GM18502 (cell line): ENCODE data around the gene ERP44.
"Not testable (repeated sequence)": the region's sequence is repeated elsewhere in the genome, so short reads cannot be mapped to it uniquely, and the experiment has no call there.

Source experiments
- ATAC-seq: cut with Tn5 transposase; IDR thresholded peaks from one replicate; pipeline ENCODE4 v1.9.1; 2021; ENCODE audit warnings: mild to moderate bottlenecking; ENCODE audit not compliant: unreplicated experiment, poor library complexity

The ERP44 gene

DNA sequence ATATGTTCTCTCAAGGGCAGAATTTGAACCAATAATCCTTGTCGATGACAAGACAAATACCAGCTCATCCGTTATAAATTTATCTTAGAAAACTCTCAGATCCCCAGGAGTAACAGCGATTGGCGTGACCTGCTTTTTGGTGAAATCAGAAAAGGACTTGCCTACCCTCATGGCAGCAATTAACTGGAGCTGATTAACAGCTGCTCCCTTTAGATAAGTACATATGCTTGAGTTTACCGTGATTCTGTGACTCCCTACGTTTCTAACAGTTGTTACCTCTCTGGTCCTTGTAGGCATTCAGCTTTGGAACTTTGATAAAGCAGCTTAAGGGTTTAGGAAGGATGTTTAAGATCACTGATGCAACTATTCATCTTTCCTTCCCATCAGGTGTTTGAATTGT is 2.8 kb upstream of the ERP44 start:
- ATAC-seq, result no peak

GRCh38 chr9:100100146-100100667 is 1.4 kb upstream of the ERP44 start:
- ATAC-seq, result no peak

DNA sequence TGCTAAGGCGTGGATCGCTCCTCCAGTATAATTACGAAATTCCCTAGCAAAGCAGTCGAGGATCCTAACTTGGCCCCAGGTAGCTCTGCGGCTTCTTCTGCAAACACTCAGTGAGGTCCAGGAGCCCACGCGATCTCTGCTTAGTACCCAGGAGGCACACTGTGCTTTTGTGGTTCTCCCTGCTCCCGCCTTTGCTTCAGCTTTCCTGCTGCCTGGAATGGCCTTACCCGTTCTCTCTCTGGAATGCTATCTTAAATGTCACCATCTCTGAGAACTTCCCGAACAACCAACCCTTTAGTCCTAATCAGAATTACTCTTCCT is 882 bp upstream of the ERP44 start:
- peak; percentile 1 for ATAC-seq

- ATAC-seq, result peak; percentile 11
Measured at GRCh38 chr9:100098046-100098886, 534 bp downstream of the ERP44 start.

DNA sequence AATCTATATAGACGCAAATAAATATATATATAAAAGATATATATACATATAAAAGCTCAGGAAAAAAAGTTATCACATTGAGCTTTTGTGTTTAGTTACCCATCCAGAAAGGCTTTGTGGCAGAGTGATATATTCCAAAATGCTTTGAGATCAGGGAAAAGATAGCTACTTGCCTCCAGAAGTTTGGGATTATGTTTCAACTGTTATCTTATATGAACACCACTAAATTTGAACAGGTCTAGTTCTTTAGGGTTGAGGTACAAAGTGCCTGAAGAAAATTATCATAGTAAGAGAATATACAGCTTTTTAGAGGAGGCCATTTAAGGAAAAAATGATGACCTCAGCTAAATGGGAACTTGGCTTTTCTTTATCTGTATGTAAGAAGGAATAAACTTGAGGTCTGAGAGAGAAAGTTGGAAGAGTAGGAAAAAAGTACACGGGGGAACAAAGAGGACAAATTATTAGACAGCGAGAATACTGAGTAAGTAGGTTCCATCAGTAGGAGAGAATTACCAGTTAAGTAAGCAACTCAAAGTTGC is 2.4 kb downstream of the ERP44 start:
- ATAC-seq, result no peak

DNA sequence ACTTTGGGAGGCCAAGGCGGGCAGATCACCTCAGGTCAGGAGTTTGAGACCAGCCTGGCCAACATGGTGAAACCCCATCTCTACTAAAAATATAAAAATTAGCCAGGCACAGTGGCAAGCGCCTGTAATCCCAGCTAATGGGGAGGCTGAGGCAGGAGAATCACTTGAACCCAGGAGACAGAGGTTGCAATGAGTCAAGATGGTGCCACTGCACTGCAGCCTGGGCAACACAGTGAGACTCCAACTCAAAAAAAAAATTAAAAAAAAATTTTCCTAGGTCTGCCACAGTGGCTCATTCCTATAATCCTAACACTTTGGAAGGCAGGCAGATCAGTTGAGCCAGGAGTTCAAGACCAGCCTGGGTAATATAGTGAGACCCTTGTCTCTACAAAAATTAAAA is 4.4 kb downstream of the ERP44 start:
- not testable (repeated sequence) for ATAC-seq

DNA sequence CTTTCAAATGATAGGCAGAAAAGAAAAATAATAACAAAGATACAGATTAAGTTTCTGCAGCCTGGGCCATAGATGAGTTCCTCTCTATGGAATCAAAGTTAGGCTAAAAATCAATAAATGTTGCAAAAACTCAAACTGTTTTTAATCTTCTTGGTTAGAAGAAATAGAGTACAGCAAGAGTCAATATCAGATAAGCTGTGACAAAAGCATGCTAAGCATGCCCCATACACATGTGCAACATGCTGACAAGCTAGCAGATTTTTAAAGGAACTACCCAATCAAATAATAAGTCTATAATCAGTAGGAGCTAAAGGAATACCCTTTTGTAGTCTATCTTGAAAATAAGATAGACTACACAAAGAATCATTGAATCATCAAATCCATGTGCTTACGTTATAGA is 6.7 kb downstream of the ERP44 start:
- no peak for ATAC-seq

DNA sequence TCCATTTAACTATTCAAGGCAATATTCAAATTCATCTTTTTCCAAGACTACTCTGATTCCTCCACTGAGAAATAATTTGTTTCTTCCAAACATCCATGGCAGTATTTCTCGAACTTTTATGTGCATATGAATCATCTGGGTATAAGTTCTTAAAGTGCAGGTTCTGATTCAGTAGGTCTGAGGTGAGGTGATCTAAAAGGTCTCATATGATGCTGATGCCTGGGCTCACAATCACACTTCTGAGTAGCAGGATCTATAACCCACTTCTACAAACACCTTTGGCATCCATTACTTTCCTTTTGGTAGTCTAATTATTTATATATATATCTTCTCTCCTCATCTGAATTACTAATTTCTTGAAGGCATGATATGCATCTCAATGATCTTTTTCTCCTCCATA is 7.2 kb downstream of the ERP44 start:
- no peak for ATAC-seq

GRCh38 chr9:100090880-100091279 is 7.9 kb downstream of the ERP44 start:
- no peak for ATAC-seq

DNA sequence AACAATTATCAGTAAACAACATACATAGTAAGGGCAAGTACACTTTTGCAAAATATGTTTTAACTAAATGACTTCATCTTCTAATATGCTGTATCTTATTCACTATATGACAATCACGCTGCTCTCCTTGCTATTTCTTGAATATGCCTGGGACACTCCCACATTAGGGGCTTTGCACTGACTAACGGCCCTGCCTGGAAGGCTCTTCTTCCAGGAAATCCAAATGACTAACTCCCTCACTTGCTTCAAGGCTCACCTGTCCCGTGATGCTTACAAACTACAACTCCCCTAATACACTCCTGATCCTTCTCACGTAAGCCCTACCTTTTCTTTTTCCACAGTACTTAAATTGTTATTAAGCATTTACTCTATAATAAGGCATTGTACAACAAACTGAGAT is 10.6 kb downstream of the ERP44 start:
- no peak for ATAC-seq

GRCh38 chr9:100087218-100087617 is 11.6 kb downstream of the ERP44 start:
- ATAC-seq, result no peak

DNA sequence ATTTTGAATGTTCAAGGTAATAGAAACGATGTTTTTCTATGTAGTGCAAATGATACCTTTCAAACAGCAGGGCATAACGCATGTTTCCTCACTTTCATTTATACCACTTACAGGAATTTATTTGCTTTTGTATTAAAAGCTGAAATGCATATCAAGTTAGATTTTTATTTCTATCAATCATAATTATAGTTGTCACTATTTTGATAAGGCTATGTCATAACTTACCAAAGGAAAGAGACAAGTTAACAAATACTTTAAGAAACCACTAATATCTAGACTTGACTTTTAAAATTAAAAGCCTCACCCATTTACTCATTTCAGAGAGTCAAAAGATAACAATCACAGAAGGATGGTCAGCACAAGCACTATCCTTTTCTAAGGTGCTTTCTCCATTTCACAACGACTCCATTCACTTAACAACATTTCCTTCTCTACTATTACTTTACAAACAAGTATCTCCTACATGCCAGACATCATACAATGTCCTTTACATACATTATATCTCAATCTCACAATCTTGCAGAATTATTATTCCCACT is 12.6 kb downstream of the ERP44 start:
- no peak for ATAC-seq

- peak; percentile 81 for ATAC-seq
Measured at GRCh38 chr9:100084734-100085133, 14.1 kb downstream of the ERP44 start.

DNA sequence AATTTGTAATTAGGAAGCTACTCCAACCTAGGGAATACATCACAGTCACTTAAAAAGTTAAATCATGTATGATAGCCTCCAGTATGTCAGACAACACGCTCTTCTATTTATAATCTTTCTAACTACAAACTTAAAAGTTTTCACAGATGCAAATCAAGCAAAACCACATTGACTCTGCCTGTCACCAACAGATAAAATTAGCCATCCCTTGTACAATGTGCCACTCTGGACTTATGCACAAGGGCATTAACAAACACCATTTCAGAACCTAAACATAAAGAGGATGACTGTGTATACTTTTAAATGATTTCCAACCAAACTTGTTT is 14.7 kb downstream of the ERP44 start:
- ATAC-seq, result peak; percentile 60

DNA sequence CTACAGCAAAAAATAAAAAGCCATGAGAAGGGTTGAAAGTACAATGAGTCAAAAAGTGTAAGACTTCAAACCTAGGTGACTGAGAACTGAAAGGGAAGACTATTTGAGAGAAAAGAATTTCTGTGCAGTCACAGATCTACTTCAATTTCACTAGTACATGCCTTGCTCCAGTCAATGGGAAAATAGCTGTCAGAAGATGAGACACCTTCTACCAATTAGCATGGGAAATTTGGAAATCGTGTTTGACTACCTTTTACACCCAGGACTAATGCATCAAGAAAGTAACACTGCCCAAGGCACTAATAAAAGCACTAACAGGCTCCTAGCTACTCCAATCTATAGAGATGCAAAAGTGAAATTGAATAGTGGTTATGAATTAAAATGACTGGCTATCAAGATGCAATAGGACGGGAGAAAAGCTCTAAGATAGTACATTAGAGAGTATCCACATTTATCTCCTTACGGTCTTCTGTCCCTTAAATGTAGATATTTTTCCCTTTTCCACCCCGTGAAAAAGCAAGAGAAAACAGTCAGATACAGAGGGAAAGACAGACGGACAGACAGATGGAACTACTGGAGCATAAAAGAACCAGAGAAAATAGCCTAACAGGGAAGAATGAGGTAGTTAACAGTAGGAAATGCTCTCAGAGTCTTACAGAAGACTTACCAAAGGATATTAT is 15.2 kb downstream of the ERP44 start:
- peak; percentile 44 for ATAC-seq

GRCh38 chr9:100082782-100083181 is 16.0 kb downstream of the ERP44 start:
- no peak for ATAC-seq

DNA sequence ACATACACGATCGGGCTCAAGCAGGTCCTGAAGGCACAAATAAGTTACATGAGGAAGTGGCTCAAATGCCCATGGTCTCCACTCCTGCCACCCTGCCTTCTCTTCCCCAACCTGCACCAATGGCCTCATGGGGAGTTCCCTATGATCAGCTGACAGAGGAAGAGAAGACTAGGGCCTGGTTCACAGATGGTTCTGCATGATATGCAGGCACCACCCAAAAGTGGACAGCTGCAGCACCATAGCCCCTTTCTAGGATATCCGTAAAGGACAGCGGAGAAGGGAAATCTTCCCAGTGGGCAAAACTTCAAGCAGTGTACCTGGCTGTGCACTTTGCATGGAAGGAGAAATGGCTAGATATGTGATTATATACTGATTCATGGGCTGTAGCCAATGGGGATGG is 22.5 kb downstream of the ERP44 start:
- not testable (repeated sequence) for ATAC-seq

DNA sequence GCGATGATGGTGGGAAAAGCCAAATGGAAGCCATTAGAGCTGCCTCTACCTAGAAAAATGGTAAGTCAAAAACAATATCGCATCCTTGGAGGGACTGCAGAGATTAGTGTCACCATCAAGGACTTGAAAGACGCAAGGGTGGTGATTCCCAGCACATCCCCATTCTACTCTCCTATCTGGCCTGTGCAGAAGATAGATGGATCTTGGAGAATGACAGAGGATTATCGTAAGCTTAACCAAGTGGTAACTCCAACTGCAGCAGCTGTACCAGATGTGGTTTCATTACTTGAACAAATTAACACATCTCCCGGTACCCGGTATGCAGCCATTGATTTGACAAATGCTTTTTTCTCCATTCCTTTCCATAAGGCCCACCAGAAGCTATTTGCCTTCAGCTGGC is 23.8 kb downstream of the ERP44 start:
- no peak for ATAC-seq

GRCh38 chr9:100074093-100074492 is 24.7 kb downstream of the ERP44 start:
- no peak for ATAC-seq

DNA sequence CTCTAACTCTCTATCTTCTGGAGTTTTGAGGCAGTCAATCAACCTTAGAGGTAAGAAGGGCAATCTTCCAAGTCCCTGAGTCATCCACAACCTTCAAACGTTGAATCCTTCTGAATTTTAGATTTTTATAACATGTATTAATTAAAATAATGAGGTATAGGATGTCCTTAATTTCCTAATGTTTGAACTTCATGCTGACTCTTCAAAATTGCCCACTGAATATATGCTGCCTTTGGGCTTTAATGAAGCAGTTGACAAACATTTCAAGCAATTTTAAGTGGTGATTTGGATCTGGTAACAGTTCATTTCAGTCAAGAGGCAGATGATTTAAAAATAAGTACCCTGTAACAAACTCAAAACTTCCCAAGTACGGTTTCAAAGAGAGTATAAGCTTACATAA is 26.0 kb downstream of the ERP44 start:
- no peak for ATAC-seq

- ATAC-seq, result no peak
Measured at GRCh38 chr9:100071271-100071670, 27.5 kb downstream of the ERP44 start.
